H1 (cell line): ENCODE data around the gene CIRBP. TPM values are rescaled to one million over a fixed set of nuclear protein-coding genes. Genes with fewer than 3 reads are reported as not detected.

Experiments
- BACH1 ChIP-seq: IDR thresholded peaks from 2 replicates; pipeline ENCODE4 v1.6.1; 2012; ENCODE audit warnings: low read length, improper control_type of control experiment
- JUND ChIP-seq: IDR thresholded peaks from 2 replicates; pipeline ENCODE4 v1.6.1; 2011; ENCODE audit warnings: mild to moderate bottlenecking, improper control_type of control experiment, low read length
- KDM4A ChIP-seq: IDR thresholded peaks from one replicate; pipeline ENCODE4 v1.7.1; 2012; ENCODE audit warnings: low read depth, mild to moderate bottlenecking, moderate library complexity, low read length, inconsistent platforms; ENCODE audit not compliant: severe bottlenecking
- POLR2AphosphoS5 ChIP-seq: IDR thresholded peaks from 2 replicates; pipeline ENCODE4 v1.6.1; 2011; ENCODE audit warnings: low read depth, low read length
- RBBP5 ChIP-seq: IDR thresholded peaks from 2 replicates; pipeline ENCODE4 v1.7.1; 2012; ENCODE audit warnings: low read depth, mild to moderate bottlenecking, inconsistent platforms, low read length, moderate library complexity, borderline replicate concordance
- RNF2 ChIP-seq: fragments of 200-900, 300-1000 bp; sonication (generic); IDR thresholded peaks from 2 replicates; pipeline ENCODE4 v1.7.1; 2016; ENCODE audit warnings: borderline replicate concordance, low read depth, mild to moderate bottlenecking, antibody characterized with exemption, low read length; ENCODE audit not compliant: poor library complexity, severe bottlenecking; ENCODE audit errors: missing control alignments
- SIRT6 ChIP-seq: IDR thresholded peaks from one replicate; pipeline ENCODE4 v1.7.1; 2012; ENCODE audit warnings: low read length, inconsistent platforms
- YY1 ChIP-seq: IDR thresholded peaks from 2 replicates; pipeline ENCODE4 v1.6.1; 2011; ENCODE audit warnings: low read depth, mild to moderate bottlenecking, low read length
- polyA plus RNA-seq, 7 experiments: library from polyadenylated mRNA; depleted of rRNA in 3 of 7; stranded (reverse) in 5 of 7; unstranded in 2 of 7; fragments of >200 nt in 5 of 7; fragments of 200-250 nt in 2 of 7; gene quantifications; 1 replicate in 5 of 7; 2 replicates in 1 of 7; 4 replicates in 1 of 7; pipeline versions ENCODE4 v1.2.1 to v1.2.3, GENCODE V29; 2011 to 2013; ENCODE audit warnings: missing spikeins in 2 of 7, mixed read lengths in 2 of 7
- total RNA-seq: library from RNA; stranded (reverse); fragmentation: NEBNext Ultra II Directional; extraction: Animal tissue kit (Norgen Biotek cat#: 25700); gene quantifications from 2 replicates; pipeline ENCODE4 v1.2.1, GENCODE V29; 2021
- TF ChIP-seq, protein P1 (sequence below): fragments of 300-600 bp; sonication (generic); IDR thresholded peaks from 2 replicates; pipeline ENCODE4 v1.7.1; 2012; ENCODE audit warnings: low read length, moderate library complexity, mild to moderate bottlenecking, inconsistent platforms; ENCODE audit not compliant: insufficient replicate concordance
- TF ChIP-seq, protein P2 (sequence below): IDR thresholded peaks from 2 replicates; pipeline ENCODE4 v1.6.1; 2012; ENCODE audit warnings: inconsistent platforms

Gene CIRBP
- total and polyA plus RNA-seq, 2 of the 8 experiments (the other 6 are each of a cell fraction or from before 2014, with no cell fraction given), result 175 to 199 TPM

DNA sequence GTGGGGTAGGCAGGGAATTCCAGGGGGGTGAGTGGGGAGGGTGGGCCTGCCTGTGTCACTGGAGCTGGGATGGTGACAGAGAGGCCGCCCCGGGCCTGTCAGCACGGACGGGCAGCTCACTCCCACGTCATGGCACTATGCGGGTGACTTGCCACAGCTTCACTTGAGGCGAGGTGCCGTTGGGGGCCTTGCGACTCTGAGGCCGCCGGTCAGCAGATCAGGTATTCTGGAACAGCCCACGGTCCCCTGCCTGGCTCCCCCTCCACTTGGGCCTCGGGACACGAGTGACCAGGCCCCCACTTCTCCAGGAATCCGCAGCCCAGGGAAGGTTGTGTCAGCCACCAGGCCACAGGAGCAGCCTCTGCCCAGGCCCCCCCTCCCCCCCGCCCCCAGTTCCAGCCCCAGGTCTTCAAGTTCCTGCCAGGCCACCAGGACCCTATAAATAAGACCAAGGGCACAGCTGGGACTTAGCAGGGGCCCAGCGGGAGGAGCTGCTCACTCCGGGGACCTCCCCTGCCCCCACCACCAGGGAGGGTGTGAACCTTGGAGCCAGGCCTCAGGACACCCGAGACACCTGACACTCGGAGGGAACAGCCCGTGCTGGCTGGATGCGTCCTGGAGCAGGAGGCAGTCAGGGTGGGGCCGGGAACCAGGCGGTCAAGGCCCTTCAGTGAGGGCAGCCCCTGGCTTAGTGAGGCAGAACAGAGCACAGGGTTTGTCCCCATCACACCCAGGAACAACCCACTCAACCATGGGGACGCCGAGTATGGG is 23.5 kb upstream of the CIRBP start (continued):
- TF ChIP-seq, protein P1, sequence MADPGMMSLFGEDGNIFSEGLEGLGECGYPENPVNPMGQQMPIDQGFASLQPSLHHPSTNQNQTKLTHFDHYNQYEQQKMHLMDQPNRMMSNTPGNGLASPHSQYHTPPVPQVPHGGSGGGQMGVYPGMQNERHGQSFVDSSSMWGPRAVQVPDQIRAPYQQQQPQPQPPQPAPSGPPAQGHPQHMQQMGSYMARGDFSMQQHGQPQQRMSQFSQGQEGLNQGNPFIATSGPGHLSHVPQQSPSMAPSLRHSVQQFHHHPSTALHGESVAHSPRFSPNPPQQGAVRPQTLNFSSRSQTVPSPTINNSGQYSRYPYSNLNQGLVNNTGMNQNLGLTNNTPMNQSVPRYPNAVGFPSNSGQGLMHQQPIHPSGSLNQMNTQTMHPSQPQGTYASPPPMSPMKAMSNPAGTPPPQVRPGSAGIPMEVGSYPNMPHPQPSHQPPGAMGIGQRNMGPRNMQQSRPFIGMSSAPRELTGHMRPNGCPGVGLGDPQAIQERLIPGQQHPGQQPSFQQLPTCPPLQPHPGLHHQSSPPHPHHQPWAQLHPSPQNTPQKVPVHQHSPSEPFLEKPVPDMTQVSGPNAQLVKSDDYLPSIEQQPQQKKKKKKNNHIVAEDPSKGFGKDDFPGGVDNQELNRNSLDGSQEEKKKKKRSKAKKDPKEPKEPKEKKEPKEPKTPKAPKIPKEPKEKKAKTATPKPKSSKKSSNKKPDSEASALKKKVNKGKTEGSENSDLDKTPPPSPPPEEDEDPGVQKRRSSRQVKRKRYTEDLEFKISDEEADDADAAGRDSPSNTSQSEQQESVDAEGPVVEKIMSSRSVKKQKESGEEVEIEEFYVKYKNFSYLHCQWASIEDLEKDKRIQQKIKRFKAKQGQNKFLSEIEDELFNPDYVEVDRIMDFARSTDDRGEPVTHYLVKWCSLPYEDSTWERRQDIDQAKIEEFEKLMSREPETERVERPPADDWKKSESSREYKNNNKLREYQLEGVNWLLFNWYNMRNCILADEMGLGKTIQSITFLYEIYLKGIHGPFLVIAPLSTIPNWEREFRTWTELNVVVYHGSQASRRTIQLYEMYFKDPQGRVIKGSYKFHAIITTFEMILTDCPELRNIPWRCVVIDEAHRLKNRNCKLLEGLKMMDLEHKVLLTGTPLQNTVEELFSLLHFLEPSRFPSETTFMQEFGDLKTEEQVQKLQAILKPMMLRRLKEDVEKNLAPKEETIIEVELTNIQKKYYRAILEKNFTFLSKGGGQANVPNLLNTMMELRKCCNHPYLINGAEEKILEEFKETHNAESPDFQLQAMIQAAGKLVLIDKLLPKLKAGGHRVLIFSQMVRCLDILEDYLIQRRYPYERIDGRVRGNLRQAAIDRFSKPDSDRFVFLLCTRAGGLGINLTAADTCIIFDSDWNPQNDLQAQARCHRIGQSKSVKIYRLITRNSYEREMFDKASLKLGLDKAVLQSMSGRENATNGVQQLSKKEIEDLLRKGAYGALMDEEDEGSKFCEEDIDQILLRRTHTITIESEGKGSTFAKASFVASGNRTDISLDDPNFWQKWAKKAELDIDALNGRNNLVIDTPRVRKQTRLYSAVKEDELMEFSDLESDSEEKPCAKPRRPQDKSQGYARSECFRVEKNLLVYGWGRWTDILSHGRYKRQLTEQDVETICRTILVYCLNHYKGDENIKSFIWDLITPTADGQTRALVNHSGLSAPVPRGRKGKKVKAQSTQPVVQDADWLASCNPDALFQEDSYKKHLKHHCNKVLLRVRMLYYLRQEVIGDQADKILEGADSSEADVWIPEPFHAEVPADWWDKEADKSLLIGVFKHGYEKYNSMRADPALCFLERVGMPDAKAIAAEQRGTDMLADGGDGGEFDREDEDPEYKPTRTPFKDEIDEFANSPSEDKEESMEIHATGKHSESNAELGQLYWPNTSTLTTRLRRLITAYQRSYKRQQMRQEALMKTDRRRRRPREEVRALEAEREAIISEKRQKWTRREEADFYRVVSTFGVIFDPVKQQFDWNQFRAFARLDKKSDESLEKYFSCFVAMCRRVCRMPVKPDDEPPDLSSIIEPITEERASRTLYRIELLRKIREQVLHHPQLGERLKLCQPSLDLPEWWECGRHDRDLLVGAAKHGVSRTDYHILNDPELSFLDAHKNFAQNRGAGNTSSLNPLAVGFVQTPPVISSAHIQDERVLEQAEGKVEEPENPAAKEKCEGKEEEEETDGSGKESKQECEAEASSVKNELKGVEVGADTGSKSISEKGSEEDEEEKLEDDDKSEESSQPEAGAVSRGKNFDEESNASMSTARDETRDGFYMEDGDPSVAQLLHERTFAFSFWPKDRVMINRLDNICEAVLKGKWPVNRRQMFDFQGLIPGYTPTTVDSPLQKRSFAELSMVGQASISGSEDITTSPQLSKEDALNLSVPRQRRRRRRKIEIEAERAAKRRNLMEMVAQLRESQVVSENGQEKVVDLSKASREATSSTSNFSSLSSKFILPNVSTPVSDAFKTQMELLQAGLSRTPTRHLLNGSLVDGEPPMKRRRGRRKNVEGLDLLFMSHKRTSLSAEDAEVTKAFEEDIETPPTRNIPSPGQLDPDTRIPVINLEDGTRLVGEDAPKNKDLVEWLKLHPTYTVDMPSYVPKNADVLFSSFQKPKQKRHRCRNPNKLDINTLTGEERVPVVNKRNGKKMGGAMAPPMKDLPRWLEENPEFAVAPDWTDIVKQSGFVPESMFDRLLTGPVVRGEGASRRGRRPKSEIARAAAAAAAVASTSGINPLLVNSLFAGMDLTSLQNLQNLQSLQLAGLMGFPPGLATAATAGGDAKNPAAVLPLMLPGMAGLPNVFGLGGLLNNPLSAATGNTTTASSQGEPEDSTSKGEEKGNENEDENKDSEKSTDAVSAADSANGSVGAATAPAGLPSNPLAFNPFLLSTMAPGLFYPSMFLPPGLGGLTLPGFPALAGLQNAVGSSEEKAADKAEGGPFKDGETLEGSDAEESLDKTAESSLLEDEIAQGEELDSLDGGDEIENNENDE, result no peak
- TF ChIP-seq POLR2AphosphoS5 (no peak), SIRT6 (no peak), RBBP5 (no peak), RNF2 (no peak), BACH1 (no peak), JUND (no peak), KDM4A (no peak), YY1 (no peak)
- TF ChIP-seq, protein P2, sequence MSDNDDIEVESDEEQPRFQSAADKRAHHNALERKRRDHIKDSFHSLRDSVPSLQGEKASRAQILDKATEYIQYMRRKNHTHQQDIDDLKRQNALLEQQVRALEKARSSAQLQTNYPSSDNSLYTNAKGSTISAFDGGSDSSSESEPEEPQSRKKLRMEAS, result no peak
